Suprapubic skin (tissue), 4 donors: ENCODE measurements around the gene BNC2.

Experiments
- POLR2A ChIP-seq, 2 donors: fragments of 450-650 bp; IDR thresholded peaks; one replicate each; pipeline ENCODE4 v1.6.1; 2017; ENCODE audit warnings: antibody characterized with exemption in 2 of 2, mild to moderate bottlenecking in 2 of 2, moderate library complexity in 2 of 2
- POLR2AphosphoS5 ChIP-seq, 3 donors: sonication (generic); formaldehyde crosslinking; IDR thresholded peaks; one replicate each; pipeline ENCODE4 v1.6.1; 2017; ENCODE audit warnings: antibody characterized with exemption in 3 of 3
- TF ChIP-seq, protein P1 (sequence below), 2 donors: fragments of 200-600 bp in 1 of 2; fragments of 450-650 bp in 1 of 2; sonication (generic) in 1 of 2; IDR thresholded peaks; one replicate each; pipeline ENCODE4 v1.5.1; 2016 to 2019; ENCODE audit warnings: antibody characterized with exemption in 2 of 2, mild to moderate bottlenecking in 1 of 2, moderate library complexity in 1 of 2

DNA sequence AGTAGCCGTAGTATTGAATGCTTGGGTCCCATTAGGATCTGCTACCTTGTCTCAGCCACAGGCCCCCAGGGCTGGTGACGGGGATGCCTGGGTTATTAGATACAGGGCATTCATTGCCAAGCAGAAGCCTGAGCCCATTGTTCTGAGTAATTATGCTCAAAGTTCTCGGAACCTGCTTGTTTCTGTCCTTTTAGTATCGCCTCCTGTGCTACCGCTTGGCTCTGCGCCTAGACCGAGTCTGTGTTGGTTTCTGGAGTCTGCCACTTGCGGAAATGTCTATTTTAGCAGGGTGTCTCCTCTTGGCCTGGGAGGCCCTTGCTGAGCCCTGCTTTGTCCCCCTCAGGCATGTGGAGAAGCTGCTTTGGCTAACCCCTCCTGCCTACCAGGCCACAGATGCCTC, 506.1 kb downstream of the BNC2 start:
- no peak for TF ChIP-seq POLR2A (IDR thresholded peaks at IDR 0.05)
- TF ChIP-seq, protein P1, sequence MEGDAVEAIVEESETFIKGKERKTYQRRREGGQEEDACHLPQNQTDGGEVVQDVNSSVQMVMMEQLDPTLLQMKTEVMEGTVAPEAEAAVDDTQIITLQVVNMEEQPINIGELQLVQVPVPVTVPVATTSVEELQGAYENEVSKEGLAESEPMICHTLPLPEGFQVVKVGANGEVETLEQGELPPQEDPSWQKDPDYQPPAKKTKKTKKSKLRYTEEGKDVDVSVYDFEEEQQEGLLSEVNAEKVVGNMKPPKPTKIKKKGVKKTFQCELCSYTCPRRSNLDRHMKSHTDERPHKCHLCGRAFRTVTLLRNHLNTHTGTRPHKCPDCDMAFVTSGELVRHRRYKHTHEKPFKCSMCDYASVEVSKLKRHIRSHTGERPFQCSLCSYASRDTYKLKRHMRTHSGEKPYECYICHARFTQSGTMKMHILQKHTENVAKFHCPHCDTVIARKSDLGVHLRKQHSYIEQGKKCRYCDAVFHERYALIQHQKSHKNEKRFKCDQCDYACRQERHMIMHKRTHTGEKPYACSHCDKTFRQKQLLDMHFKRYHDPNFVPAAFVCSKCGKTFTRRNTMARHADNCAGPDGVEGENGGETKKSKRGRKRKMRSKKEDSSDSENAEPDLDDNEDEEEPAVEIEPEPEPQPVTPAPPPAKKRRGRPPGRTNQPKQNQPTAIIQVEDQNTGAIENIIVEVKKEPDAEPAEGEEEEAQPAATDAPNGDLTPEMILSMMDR (IDR thresholded peaks at IDR 0.05) = no peak
- TF ChIP-seq POLR2AphosphoS5 (IDR thresholded peaks at IDR 0.05) = no peak
